Measurements from ENCODE around the gene HIGD1A.

DNA sequence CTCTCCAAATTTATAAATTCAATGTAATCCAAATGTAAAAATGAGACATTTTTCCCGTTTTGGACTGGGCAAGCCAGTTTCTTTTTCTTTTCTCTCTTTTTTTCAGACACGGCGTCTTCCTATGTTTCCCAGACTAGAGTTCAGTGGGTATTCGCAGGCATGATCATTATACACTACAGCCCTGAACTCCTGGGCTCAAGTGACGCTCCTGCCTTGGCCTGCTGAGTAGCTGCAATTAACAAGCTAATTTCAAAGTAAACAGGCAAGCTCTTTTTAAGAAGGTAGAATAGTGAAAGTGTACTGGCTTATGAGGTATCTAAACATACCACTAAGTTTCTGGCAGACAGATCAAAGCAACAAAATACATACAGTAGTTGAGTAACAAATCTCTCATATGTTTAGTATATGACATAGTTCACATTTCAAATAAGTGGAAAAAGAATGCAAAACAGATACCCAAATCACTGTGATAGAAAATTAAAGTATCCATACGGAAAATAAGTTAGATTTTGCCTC, 13.5 kb downstream of the HIGD1A start:
- TF ChIP-seq, protein P1, sequence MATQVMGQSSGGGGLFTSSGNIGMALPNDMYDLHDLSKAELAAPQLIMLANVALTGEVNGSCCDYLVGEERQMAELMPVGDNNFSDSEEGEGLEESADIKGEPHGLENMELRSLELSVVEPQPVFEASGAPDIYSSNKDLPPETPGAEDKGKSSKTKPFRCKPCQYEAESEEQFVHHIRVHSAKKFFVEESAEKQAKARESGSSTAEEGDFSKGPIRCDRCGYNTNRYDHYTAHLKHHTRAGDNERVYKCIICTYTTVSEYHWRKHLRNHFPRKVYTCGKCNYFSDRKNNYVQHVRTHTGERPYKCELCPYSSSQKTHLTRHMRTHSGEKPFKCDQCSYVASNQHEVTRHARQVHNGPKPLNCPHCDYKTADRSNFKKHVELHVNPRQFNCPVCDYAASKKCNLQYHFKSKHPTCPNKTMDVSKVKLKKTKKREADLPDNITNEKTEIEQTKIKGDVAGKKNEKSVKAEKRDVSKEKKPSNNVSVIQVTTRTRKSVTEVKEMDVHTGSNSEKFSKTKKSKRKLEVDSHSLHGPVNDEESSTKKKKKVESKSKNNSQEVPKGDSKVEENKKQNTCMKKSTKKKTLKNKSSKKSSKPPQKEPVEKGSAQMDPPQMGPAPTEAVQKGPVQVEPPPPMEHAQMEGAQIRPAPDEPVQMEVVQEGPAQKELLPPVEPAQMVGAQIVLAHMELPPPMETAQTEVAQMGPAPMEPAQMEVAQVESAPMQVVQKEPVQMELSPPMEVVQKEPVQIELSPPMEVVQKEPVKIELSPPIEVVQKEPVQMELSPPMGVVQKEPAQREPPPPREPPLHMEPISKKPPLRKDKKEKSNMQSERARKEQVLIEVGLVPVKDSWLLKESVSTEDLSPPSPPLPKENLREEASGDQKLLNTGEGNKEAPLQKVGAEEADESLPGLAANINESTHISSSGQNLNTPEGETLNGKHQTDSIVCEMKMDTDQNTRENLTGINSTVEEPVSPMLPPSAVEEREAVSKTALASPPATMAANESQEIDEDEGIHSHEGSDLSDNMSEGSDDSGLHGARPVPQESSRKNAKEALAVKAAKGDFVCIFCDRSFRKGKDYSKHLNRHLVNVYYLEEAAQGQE (IDR thresholded peaks at IDR 0.05; ENCODE audit: low read depth, low read length) = no peak
- TF ChIP-seq EGR1 (IDR thresholded peaks at IDR 0.05; ENCODE audit: borderline replicate concordance in 1 of 2, low read depth in 2 of 2, low read length in 2 of 2) = no peak
- TF ChIP-seq, protein P2, sequence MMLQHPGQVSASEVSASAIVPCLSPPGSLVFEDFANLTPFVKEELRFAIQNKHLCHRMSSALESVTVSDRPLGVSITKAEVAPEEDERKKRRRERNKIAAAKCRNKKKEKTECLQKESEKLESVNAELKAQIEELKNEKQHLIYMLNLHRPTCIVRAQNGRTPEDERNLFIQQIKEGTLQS (IDR thresholded peaks at IDR 0.05; ENCODE audit: borderline replicate concordance, extremely low read depth, low read depth, low read length) = no peak
- no peak for TF ChIP-seq SIN3A (IDR thresholded peaks at IDR 0.05; ENCODE audit: low read depth, low read length)
- TF ChIP-seq, protein P3, sequence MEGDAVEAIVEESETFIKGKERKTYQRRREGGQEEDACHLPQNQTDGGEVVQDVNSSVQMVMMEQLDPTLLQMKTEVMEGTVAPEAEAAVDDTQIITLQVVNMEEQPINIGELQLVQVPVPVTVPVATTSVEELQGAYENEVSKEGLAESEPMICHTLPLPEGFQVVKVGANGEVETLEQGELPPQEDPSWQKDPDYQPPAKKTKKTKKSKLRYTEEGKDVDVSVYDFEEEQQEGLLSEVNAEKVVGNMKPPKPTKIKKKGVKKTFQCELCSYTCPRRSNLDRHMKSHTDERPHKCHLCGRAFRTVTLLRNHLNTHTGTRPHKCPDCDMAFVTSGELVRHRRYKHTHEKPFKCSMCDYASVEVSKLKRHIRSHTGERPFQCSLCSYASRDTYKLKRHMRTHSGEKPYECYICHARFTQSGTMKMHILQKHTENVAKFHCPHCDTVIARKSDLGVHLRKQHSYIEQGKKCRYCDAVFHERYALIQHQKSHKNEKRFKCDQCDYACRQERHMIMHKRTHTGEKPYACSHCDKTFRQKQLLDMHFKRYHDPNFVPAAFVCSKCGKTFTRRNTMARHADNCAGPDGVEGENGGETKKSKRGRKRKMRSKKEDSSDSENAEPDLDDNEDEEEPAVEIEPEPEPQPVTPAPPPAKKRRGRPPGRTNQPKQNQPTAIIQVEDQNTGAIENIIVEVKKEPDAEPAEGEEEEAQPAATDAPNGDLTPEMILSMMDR (IDR thresholded peaks at IDR 0.05 in 2 of 3, conservative IDR thresholded peaks at IDR 0.05 in 1 of 3; ENCODE audit: control insufficient read depth in 2 of 3, extremely low read depth in 1 of 3, insufficient read depth in 1 of 3, low read depth in 3 of 3, low read length in 3 of 3) = no peak
- no peak for TF ChIP-seq PML (IDR thresholded peaks at IDR 0.05; ENCODE audit: low read length)
- TF ChIP-seq SPI1 (IDR thresholded peaks at IDR 0.05; ENCODE audit: borderline replicate concordance, insufficient read depth, low read depth, low read length) = no peak
- TF ChIP-seq STAT1 (conservative IDR thresholded peaks at IDR 0.05) = no peak
- TF ChIP-seq POLR2A (IDR thresholded peaks at IDR 0.05; ENCODE audit: low read depth, low read length) = no peak
- TF ChIP-seq, protein P4, sequence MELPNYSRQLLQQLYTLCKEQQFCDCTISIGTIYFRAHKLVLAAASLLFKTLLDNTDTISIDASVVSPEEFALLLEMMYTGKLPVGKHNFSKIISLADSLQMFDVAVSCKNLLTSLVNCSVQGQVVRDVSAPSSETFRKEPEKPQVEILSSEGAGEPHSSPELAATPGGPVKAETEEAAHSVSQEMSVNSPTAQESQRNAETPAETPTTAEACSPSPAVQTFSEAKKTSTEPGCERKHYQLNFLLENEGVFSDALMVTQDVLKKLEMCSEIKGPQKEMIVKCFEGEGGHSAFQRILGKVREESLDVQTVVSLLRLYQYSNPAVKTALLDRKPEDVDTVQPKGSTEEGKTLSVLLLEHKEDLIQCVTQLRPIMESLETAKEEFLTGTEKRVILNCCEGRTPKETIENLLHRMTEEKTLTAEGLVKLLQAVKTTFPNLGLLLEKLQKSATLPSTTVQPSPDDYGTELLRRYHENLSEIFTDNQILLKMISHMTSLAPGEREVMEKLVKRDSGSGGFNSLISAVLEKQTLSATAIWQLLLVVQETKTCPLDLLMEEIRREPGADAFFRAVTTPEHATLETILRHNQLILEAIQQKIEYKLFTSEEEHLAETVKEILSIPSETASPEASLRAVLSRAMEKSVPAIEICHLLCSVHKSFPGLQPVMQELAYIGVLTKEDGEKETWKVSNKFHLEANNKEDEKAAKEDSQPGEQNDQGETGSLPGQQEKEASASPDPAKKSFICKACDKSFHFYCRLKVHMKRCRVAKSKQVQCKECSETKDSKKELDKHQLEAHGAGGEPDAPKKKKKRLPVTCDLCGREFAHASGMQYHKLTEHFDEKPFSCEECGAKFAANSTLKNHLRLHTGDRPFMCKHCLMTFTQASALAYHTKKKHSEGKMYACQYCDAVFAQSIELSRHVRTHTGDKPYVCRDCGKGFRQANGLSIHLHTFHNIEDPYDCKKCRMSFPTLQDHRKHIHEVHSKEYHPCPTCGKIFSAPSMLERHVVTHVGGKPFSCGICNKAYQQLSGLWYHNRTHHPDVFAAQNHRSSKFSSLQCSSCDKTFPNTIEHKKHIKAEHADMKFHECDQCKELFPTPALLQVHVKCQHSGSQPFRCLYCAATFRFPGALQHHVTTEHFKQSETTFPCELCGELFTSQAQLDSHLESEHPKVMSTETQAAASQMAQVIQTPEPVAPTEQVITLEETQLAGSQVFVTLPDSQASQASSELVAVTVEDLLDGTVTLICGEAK (IDR thresholded peaks at IDR 0.05; ENCODE audit: borderline replicate concordance) = no peak
- no peak for TF ChIP-seq TBL1XR1 (IDR thresholded peaks at IDR 0.05; ENCODE audit: low read depth, low read length)
- no peak for TF ChIP-seq CREB1 (IDR thresholded peaks at IDR 0.05; ENCODE audit: low read depth)
- TF ChIP-seq BHLHE40 (IDR thresholded peaks at IDR 0.05; ENCODE audit: borderline replicate concordance in 1 of 2, low read depth in 2 of 2, low read length in 1 of 2) = no peak

Data from GM12878 (cell line).